Heart left ventricle (tissue), 16 donors: ENCODE results near the gene LHCGR. TPM values are rescaled to one million over a fixed set of nuclear protein-coding genes. Genes with fewer than 3 reads are reported as not detected.

ENCODE experiments used
- ATAC-seq, 4 donors: fragments of 200-7000 bp; cut with Tn5 transposase; one replicate each; pipeline ENCODE4 v1.9.1; 2020 to 2022; ENCODE audit warnings: moderate library complexity in 4 of 4, mild to moderate bottlenecking in 3 of 4, moderate number of reproducible peaks in 1 of 4
- DNase-seq, 5 donors: peaks; one replicate each; pipeline ENCODE4 v3.0.0-alpha.2; 2020
- H3K27ac ChIP-seq, 12 donors: fragments of 200-600 bp; sonication (generic) in 4 of 12; one replicate each; pipeline versions ENCODE4 v1.5.0 to v1.8.0; 2016 to 2022; ENCODE audit warnings: mild to moderate bottlenecking in 2 of 12
- H3K27me3 ChIP-seq, 9 donors: fragments of 200-600 bp; sonication (generic) in 2 of 9; one replicate each; pipeline versions ENCODE4 v1.5.1 to v1.8.0; 2016 to 2022; ENCODE audit warnings: mild to moderate bottlenecking in 3 of 9
- H3K36me3 ChIP-seq, 9 donors: fragments of 200-600 bp; sonication (generic) in 2 of 9; one replicate each; pipeline versions ENCODE4 v1.5.0 to v1.8.0; 2018 to 2022; ENCODE audit warnings: mild to moderate bottlenecking in 2 of 9
- H3K4me1 ChIP-seq, 12 donors: fragments of 200-600 bp; sonication (generic) in 4 of 12; one replicate each; pipeline versions ENCODE4 v1.5.0 to v1.8.0; 2016 to 2022; ENCODE audit warnings: mild to moderate bottlenecking in 3 of 12
- H3K4me3 ChIP-seq, 12 donors: fragments of 200-600 bp; sonication (generic) in 4 of 12; one replicate each; pipeline versions ENCODE4 v1.5.0 to v1.8.0; 2017 to 2022; ENCODE audit warnings: mild to moderate bottlenecking in 9 of 12, moderate library complexity in 4 of 12
- H3K9me3 ChIP-seq, 12 donors: fragments of 200-600 bp; sonication (generic) in 4 of 12; one replicate each; pipeline versions ENCODE4 v1.5.0 to v1.8.0; 2016 to 2022; ENCODE audit warnings: mild to moderate bottlenecking in 1 of 12
- CTCF ChIP-seq, 12 donors: fragments of 200-600 bp; sonication (generic) in 4 of 12; IDR thresholded peaks; one replicate each; pipeline versions ENCODE4 v1.5.0 to v1.8.0; 2018 to 2022; ENCODE audit warnings: antibody characterized with exemption in 12 of 12, mild to moderate bottlenecking in 5 of 12
- POLR2A ChIP-seq, 2 donors: fragments of 450-650 bp; IDR thresholded peaks; one replicate each; pipeline ENCODE4 v1.6.1; 2017; ENCODE audit warnings: antibody characterized with exemption in 2 of 2, mild to moderate bottlenecking in 2 of 2, moderate library complexity in 2 of 2
- WGBS, 4 donors: extraction: QIAGEN DNeasy Blood & Tissue Kit in 2 of 4; methylation state at CpG; one replicate each; pipeline versions ENCODE4 v1.1.5 to v1.1.7; 2013 to 2018; 5-methylcytosine and 5-hydroxymethylcytosine counted together
- intact Hi-C, 10 donors: fragments of 100-400 bp; cut with DNase I; formaldehyde crosslinking; loops; one replicate each; pipeline versions ENCODE4 v1.11.1 to v1.14.2; 2022
- polyA plus RNA-seq, 2 donors: library from polyadenylated mRNA; stranded (reverse); fragments of 200-250 nt; gene quantifications; one replicate each; pipeline ENCODE4 v1.2.3, GENCODE V29; 2013
- total RNA-seq, 9 donors: library from RNA; depleted of rRNA in 2 of 9; stranded (reverse); fragments of >200 nt in 2 of 9; fragmentation: NEBNext Ultra II Directional in 3 of 9; extraction: Animal tissue kit (Norgen Biotek cat#: 25700) in 3 of 9; gene quantifications; one replicate each; pipeline versions ENCODE4 v1.1.0 to v1.2.4, GENCODE V29; 2016 to 2023
- donor health status: ischemic (EF 13 %, LVEDD 7.1; RV severe dilation, severe dysfunction).
- donor health status: healthy with polysubstance abuse.
- donor health status: DM: no; HTN: yes; CAD: no.
- donor health status: DM: no; HTN: no; CAD: no.
- donor health status: ischemic (EF 25% LVEDD 6.9; RV normal size, moderate dysfunction).
- donor health status: ischemic (EF 25% LVEDD 5.7; RV mildly dilated, moderate dysfunction).
- donor health status: healthy.
- donor health status: DM: yes; HTN: yes; CAD: no.
- donor health status: ischemic (EF 35%, LVEDD 5.7; RV mildly dilated, moderate dysfunction).
- donor health status: nonischemic (EF 11% LVEDD 7.7; RV severe dilation, severe dysfunction).
- donor health status: DM: yes; HTN: yes; CAD: no.
- donor health status: PGD.
- donor health status: ischemic (EF 29% LVEDD 5.4; RV normal size, mild dysfunction).
- donor health status: nonischemic (EF 23%, LVEDD 6.1; RV moderate dilation, normal function).

LHCGR gene
- total and polyA plus RNA-seq, 11 donors: 0.09 to 1.4 (median 0.42) TPM; not detected in 6

- Histone ChIP-seq H3K27ac (no peak overlapping the region), H3K9me3 (peaks cover 0 to 6% (median 0%) of the 10 kb centered on the region in 12 donors), H3K27me3 (no peaks in the 10 kb centered on the region), H3K4me1 (no peaks in the 10 kb centered on the region), H3K36me3 (no peaks in the 10 kb centered on the region), H3K4me3 (no peak overlapping the region)
- TF ChIP-seq CTCF (IDR thresholded peaks at IDR 0.05): no peak
- TF ChIP-seq POLR2A (IDR thresholded peaks at IDR 0.05): no peak
- intact Hi-C loops: no loop called here
- WGBS, 4 donors: 62 to 81% (median 70%) methylated on average over 2 of the region's 2 CpGs
- no peak for ATAC-seq
- DNase-seq: no peak
Observed at GRCh38 chr2:48699348-48699930, 56.1 kb downstream of the LHCGR start.

DNA sequence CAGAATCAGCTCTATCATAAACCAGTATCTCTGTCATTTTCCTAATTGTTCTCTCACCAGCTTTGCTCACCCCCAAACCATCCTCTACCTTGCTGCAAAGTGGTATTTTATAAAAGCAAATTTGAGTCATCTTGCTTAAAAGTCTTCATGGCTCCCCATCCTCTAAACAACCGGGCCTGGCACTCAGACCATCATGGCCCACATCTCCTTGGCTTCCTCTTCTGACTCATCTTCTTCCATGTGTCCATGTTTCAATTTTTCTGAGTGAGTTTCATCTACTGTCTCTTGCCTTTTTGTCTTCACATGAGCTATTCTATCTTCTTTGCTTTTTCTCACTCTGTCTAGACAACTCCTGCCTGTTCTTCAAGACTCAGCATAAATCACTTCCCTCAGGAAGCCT, 58.6 kb downstream of the LHCGR start:
- H3K27ac ChIP-seq: no peak overlapping the region
- WGBS, 4 donors: 75 to 89% (median 85%) methylated on average over 1 of the region's 1 CpG
- no peaks in the 10 kb centered on the region for H3K36me3 ChIP-seq
- intact Hi-C loops: no loop called here
- ATAC-seq: no peak
- DNase-seq: no peak
- TF ChIP-seq CTCF (IDR thresholded peaks at IDR 0.05) (no peak), POLR2A (IDR thresholded peaks at IDR 0.05) (no peak)
- no peak overlapping the region for H3K4me3 ChIP-seq
- no peaks in the 10 kb centered on the region for H3K27me3 ChIP-seq
- H3K9me3 ChIP-seq: no peaks in the 10 kb centered on the region
- H3K4me1 ChIP-seq: no peaks in the 10 kb centered on the region

DNA sequence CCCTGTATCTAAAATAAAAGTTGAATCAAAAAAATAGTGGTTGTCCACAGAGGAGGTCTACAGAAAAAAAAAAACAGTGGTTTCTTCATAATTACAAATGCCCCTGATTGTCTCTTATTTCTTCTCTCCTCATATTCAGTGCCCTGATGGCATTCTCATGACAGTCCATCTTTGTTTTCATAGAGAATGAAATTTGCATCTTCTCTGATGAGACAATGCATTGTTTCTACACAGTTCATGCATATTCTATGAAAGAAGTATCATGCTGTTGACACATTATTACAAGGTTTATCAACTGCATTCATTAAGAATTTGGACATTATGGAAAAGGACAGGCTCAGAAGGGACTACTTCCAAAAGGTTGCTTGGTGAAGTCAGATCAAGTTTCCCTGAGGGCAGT, 59.5 kb downstream of the LHCGR start:
- Histone ChIP-seq H3K4me1 (no peaks in the 10 kb centered on the region), H3K4me3 (no peak overlapping the region), H3K27ac (no peak overlapping the region), H3K9me3 (no peaks in the 10 kb centered on the region), H3K36me3 (no peaks in the 10 kb centered on the region), H3K27me3 (no peaks in the 10 kb centered on the region)
- no peak for TF ChIP-seq CTCF (IDR thresholded peaks at IDR 0.05)
- TF ChIP-seq POLR2A (IDR thresholded peaks at IDR 0.05): no peak
- ATAC-seq: no peak
- DNase-seq: no peak
- intact Hi-C loops: no loop called here

DNA sequence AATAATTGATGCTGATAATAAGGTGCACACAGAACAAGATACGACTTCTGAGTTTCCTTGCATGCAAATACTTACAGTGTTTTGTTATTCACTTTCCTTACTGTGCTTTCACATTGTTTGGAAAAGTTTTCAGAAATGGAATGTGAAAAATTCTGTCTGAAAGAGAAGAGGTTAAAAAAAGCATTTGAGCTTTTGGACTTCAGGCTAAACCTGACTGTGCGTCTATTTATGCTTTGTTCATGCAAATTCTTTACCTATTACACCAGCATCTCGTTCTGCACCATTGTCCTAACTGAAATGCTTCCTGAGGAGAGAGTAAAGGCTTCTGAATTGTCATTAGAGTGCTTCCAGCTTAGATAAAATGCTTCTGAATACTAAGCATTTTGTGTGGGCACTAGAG, 61.4 kb downstream of the LHCGR start:
- DNase-seq (no peak), ATAC-seq (no peak)
- Histone ChIP-seq H3K27me3 (no peaks in the 10 kb centered on the region), H3K4me3 (no peak overlapping the region), H3K4me1 (no peaks in the 10 kb centered on the region), H3K36me3 (no peaks in the 10 kb centered on the region), H3K27ac (no peak overlapping the region), H3K9me3 (no peaks in the 10 kb centered on the region)
- TF ChIP-seq CTCF (IDR thresholded peaks at IDR 0.05): no peak
- no peak for TF ChIP-seq POLR2A (IDR thresholded peaks at IDR 0.05)
- 27 to 39% (median 36%) methylated on average over 3 of the region's 3 CpGs for WGBS, 4 donors
- intact Hi-C loops: no loop called here
